Measurements from ENCODE around the gene PPP1R14D. TPM values are rescaled to one million over a fixed set of nuclear protein-coding genes. Genes with fewer than 3 reads are reported as not detected.

PPP1R14D gene
- total and polyA plus RNA-seq, 10 donors = 0.30 TPM; not detected in 9

DNA sequence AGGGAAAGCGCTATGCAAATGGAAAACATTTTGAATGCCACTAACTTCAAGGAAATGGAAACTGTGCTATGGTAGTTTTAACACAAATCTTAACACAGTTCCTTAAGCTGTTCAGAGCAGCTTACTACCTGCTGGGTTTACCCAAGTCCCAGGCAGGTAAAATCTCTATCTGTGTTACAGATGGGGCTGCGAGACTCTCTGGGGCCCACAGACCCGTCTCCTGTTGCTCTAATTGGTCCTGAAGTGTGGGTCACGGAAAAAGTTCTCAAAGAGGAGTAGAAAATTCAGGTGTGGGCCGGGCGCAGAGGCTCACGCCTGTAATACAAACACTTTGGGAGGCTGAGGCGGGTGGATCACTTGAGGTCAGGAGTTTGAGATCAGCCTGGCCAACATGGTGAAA lies 38.5 kb downstream of the PPP1R14D start:
- H3K9me3 ChIP-seq = no peaks in the 10 kb centered on the region
- TF ChIP-seq, protein P1, sequence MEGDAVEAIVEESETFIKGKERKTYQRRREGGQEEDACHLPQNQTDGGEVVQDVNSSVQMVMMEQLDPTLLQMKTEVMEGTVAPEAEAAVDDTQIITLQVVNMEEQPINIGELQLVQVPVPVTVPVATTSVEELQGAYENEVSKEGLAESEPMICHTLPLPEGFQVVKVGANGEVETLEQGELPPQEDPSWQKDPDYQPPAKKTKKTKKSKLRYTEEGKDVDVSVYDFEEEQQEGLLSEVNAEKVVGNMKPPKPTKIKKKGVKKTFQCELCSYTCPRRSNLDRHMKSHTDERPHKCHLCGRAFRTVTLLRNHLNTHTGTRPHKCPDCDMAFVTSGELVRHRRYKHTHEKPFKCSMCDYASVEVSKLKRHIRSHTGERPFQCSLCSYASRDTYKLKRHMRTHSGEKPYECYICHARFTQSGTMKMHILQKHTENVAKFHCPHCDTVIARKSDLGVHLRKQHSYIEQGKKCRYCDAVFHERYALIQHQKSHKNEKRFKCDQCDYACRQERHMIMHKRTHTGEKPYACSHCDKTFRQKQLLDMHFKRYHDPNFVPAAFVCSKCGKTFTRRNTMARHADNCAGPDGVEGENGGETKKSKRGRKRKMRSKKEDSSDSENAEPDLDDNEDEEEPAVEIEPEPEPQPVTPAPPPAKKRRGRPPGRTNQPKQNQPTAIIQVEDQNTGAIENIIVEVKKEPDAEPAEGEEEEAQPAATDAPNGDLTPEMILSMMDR (IDR thresholded peaks at IDR 0.05 in 8 of 11, conservative IDR thresholded peaks at IDR 0.05 in 3 of 11) = no peak
- TF ChIP-seq POLR2AphosphoS5 (IDR thresholded peaks at IDR 0.05) (no peak), POLR2A (IDR thresholded peaks at IDR 0.05) (no peak)
- WGBS, 5 donors = 94 to 98% (median 97%) methylated on average over 8 of the region's 8 CpGs
- H3K27ac ChIP-seq = no peak overlapping the region
- H3K36me3 ChIP-seq = peaks cover 0 to 30% (median 7%) of the 10 kb centered on the region in 6 donors
- no peak for DNase-seq
- H3K4me3 ChIP-seq = no peak overlapping the region
- H3K27me3 ChIP-seq (replicated peaks in 1 of 7) = no peaks in the 10 kb centered on the region
- intact Hi-C loops (cut with DNase I; ENCODE audit: low total_unique reads) = no loop called here
- peaks cover 0 to 69% (median 27%) of the 10 kb centered on the region in 6 donors for H3K4me1 ChIP-seq

DNA sequence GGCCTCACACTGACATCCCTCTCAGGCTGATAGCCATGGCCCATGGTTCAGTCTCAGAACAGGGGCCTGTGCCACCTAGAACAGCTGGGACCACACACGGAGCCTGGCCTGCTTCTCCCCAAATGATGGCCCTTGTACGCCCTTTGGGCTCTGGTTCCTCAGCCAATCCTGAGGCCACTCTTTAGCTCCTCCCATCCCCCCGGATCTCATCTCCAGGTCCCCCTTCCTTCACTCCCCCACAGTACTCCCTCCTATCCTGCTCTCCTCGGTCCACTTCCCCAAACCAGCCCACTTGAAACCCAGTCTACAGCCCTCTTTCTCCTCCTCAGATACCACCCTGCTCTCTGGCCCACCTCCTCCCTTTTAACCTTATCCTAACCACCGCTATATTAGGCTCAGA lies 39.4 kb downstream of the PPP1R14D start:
- TF ChIP-seq POLR2AphosphoS5 (IDR thresholded peaks at IDR 0.05) (no peak), POLR2A (IDR thresholded peaks at IDR 0.05) (no peak)
- TF ChIP-seq, protein P1 (IDR thresholded peaks at IDR 0.05 in 8 of 11, conservative IDR thresholded peaks at IDR 0.05 in 3 of 11) = no peak

DNA sequence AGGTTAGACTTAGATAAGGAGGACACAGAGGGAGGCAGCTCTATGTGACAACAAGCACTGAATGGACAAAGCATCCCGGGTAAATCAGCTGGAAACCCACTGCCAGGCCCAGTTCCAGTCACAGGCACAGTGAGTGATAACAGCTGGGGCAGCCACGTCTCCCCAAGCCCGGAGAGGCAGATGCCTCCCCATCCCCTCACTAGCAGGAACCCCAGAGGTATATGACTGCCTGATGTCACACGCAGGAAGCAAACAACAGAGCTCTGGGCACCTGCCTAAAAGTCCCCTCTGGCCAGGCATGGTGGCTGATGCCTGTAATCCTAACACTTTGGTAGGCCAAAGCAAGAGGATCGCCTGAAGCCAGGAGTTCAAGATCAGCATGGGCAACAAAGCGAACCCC lies 40.5 kb downstream of the PPP1R14D start:
- peak overlapping the region in 2 of 8 donors; percentile 5 to 7 for H3K27ac ChIP-seq
- WGBS, 5 donors = 70 to 88% (median 73%) methylated on average over 6 of the region's 6 CpGs
- H3K36me3 ChIP-seq = peaks cover 0 to 35% (median 7%) of the 10 kb centered on the region in 6 donors
- no peaks in the 10 kb centered on the region for H3K9me3 ChIP-seq
- no peak overlapping the region for H3K4me3 ChIP-seq
- TF ChIP-seq, protein P1 (IDR thresholded peaks at IDR 0.05 in 8 of 11, conservative IDR thresholded peaks at IDR 0.05 in 3 of 11) = no peak
- TF ChIP-seq POLR2AphosphoS5 (IDR thresholded peaks at IDR 0.05) (no peak), POLR2A (IDR thresholded peaks at IDR 0.05) (no peak)
- no peak for DNase-seq
- H3K27me3 ChIP-seq (replicated peaks in 1 of 7) = no peaks in the 10 kb centered on the region
- H3K4me1 ChIP-seq = peaks cover 0 to 52% (median 23%) of the 10 kb centered on the region in 6 donors
- intact Hi-C loops (cut with DNase I; ENCODE audit: low total_unique reads) = no loop called here

More for the DNA sequence above, 39.4 kb downstream of the PPP1R14D start:
- intact Hi-C loops (cut with DNase I; ENCODE audit: low total_unique reads) = no loop called here
- Histone ChIP-seq H3K9me3 (no peaks in the 10 kb centered on the region), H3K36me3 (peaks cover 0 to 35% (median 7%) of the 10 kb centered on the region in 6 donors), H3K4me3 (no peak overlapping the region), H3K27ac (no peak overlapping the region), H3K4me1 (peaks cover 0 to 60% (median 23%) of the 10 kb centered on the region in 6 donors), H3K27me3 (replicated peaks in 1 of 7) (no peaks in the 10 kb centered on the region)
- WGBS, 5 donors = 74 to 89% (median 77%) methylated on average over 5 of the region's 5 CpGs
- no peak for DNase-seq

DNA sequence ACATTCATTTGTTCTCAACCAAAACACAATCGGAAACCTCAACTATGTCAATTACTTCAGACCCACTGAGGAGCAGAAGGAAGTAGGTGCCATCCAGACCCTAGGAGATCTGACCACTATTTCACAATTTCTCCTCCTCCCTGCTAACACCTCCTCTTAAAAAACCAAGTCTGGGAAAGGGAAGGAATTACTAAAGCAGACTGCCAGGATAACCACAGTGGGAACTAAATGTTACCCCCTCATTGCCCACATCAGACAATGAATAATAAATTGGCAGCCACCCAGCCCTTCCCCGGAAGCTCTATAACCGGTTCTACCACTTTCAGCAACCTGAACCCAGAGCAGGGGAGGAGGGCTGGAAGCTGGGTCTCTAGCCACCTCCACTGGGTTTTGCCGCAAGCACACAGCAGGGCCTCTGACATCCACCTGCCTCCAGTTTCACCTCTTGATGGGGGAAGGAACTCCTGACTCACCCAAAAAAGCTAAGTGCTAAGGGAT lies 41.1 kb downstream of the PPP1R14D start:
- H3K27me3 ChIP-seq (replicated peaks in 1 of 7) = no peaks in the 10 kb centered on the region
- H3K27ac ChIP-seq = peak overlapping the region in 3 of 8 donors; percentile 5 to 21 (median 7)
- TF ChIP-seq POLR2A (IDR thresholded peaks at IDR 0.05) (no peak), POLR2AphosphoS5 (IDR thresholded peaks at IDR 0.05) (no peak)
- TF ChIP-seq, protein P1 (IDR thresholded peaks at IDR 0.05 in 8 of 11, conservative IDR thresholded peaks at IDR 0.05 in 3 of 11) = no peak
- no peaks in the 10 kb centered on the region for H3K9me3 ChIP-seq
- peaks cover 0 to 57% (median 23%) of the 10 kb centered on the region in 6 donors for H3K4me1 ChIP-seq
- intact Hi-C loops (cut with DNase I; ENCODE audit: low total_unique reads) = no loop called here
- peaks cover 0 to 32% (median 7%) of the 10 kb centered on the region in 6 donors for H3K36me3 ChIP-seq
- DNase-seq = no peak
- WGBS, 5 donors = 17 to 51% (median 19%) methylated on average over 3 to 4 of the region's 4 CpGs
- H3K4me3 ChIP-seq = no peak overlapping the region

Measured in spleen (tissue), 11 donors.